Endothelial cell of umbilical vein (primary cell): ENCODE measurements around the gene NWD2. TPM values are rescaled to one million over a fixed set of nuclear protein-coding genes. Genes with fewer than 3 reads are reported as not detected.

Source experiments
- BruUV-seq: library from RNA; stranded (reverse); fragments of 400-500 nt; replicated peaks from 2 replicates; lab custom pipeline; 2021; lab: Mats Ljungman, UMichigan
- CTCF ChIA-PET: fragments of 300-600, 350-600 bp; sonication (Branson Sonifier 250); formaldehyde crosslinking; loops from one replicate; lab custom pipeline; 2021; ENCODE audit warnings: antibody characterized with exemption, inconsistent platforms; lab: Charles Lee
- POLR2A ChIA-PET: fragments of 300-600, 350-600 bp; sonication (Branson Sonifier 250); formaldehyde crosslinking; loops from one replicate; lab custom pipeline; 2021; ENCODE audit warnings: antibody characterized with exemption, inconsistent platforms; lab: Charles Lee
- DNase-seq: peaks from one replicate; pipeline ENCODE4 v3.0.0-alpha.2; 2011; ENCODE audit warnings: low read depth, low spot score
- FAIRE-seq: peaks from 2 replicates; lab custom pipeline; 2011; peaks lifted over from hg19 to GRCh38; lab: Jason Lieb, UNC
- H2AFZ ChIP-seq: 2 replicates; pipeline ENCODE4 v1.6.0; 2012; ENCODE audit warnings: low read depth, low read length, control low read depth, inconsistent platforms
- H3K27ac ChIP-seq: 2 replicates; pipeline ENCODE4 v1.5.1; 2011; ENCODE audit warnings: low read depth, mild to moderate bottlenecking, control low read depth, low read length, moderate library complexity; ENCODE audit not compliant: insufficient read depth
- H3K27me3 ChIP-seq, 2 experiments: 2 replicates each; pipeline versions ENCODE4 v1.6.0 to v1.6.1; 2011; ENCODE audit warnings: low read length in 2 of 2, mixed read lengths in 1 of 2; ENCODE audit not compliant: control insufficient read depth in 2 of 2, insufficient read depth in 2 of 2
- H3K36me3 ChIP-seq, 2 experiments: 2 replicates in 1 of 2; 3 replicates in 1 of 2; pipeline ENCODE4 v1.5.1; 2011; ENCODE audit warnings: low read length in 2 of 2, mild to moderate bottlenecking in 1 of 2, moderate library complexity in 1 of 2; ENCODE audit not compliant: control insufficient read depth in 2 of 2, insufficient read depth in 2 of 2; ENCODE audit errors: extremely low read depth in 1 of 2
- H3K4me1 ChIP-seq: 3 replicates; pipeline ENCODE4 v1.5.1; 2011; ENCODE audit warnings: mild to moderate bottlenecking, low read length; ENCODE audit not compliant: control insufficient read depth, insufficient read depth; ENCODE audit errors: extremely low read depth
- H3K4me2 ChIP-seq: 2 replicates; pipeline ENCODE4 v1.6.1; 2011; ENCODE audit warnings: low read length, control low read depth, mixed read lengths; ENCODE audit not compliant: insufficient read depth
- H3K4me3 ChIP-seq, 3 experiments: fragments of 200-600 bp in 1 of 3; sonication (generic), shearing (Covaris generic) in 1 of 3; replicated peaks in 1 of 3; 2 replicates each; pipeline ENCODE4 v1.5.1; 2011 to 2016; ENCODE audit warnings: control low read depth in 3 of 3, low read length in 3 of 3, mild to moderate bottlenecking in 2 of 3, inconsistent platforms in 1 of 3, low read depth in 1 of 3, moderate library complexity in 1 of 3; ENCODE audit not compliant: insufficient read depth in 1 of 3
- H3K79me2 ChIP-seq: 2 replicates; pipeline ENCODE4 v1.6.0; 2012; ENCODE audit warnings: low read length, inconsistent platforms; ENCODE audit not compliant: control insufficient read depth, insufficient read depth
- H3K9ac ChIP-seq: replicated peaks from 2 replicates; pipeline ENCODE3; 2011; ENCODE audit warnings: low read length, control low read depth; ENCODE audit not compliant: insufficient read depth; ENCODE audit errors: extremely low read depth
- H3K9me1 ChIP-seq: replicated peaks from 3 replicates; pipeline ENCODE4 v1.6.0; 2011; ENCODE audit warnings: mild to moderate bottlenecking, low read length; ENCODE audit not compliant: control insufficient read depth, insufficient read depth; ENCODE audit errors: extremely low read depth
- H3K9me3 ChIP-seq: replicated peaks from 2 replicates; pipeline ENCODE4 v1.5.1; 2012; ENCODE audit warnings: low read length, inconsistent platforms; ENCODE audit not compliant: control insufficient read depth, insufficient read depth
- H4K20me1 ChIP-seq: replicated peaks from 2 replicates; pipeline ENCODE3; 2011; ENCODE audit warnings: mild to moderate bottlenecking, low read length; ENCODE audit not compliant: control insufficient read depth, insufficient read depth; ENCODE audit errors: extremely low read depth
- CTCF ChIP-seq, 2 donors: IDR thresholded peaks; 1 replicate in 1 of 2; 2 replicates in 1 of 2; pipeline ENCODE4 v1.5.1; 2011; ENCODE audit warnings: low read length in 2 of 2, mild to moderate bottlenecking in 2 of 2, moderate library complexity in 2 of 2, control low read depth in 1 of 2, inconsistent platforms in 1 of 2, low read depth in 1 of 2; ENCODE audit not compliant: insufficient read depth in 1 of 2; ENCODE audit errors: extremely low read depth in 1 of 2
- EZH2 ChIP-seq: IDR thresholded peaks from 2 replicates; pipeline ENCODE4 v1.6.1; 2012; ENCODE audit warnings: borderline replicate concordance, low read depth, mild to moderate bottlenecking, moderate library complexity, low read length, inconsistent platforms; ENCODE audit not compliant: severe bottlenecking
- FOS ChIP-seq: IDR thresholded peaks from 2 replicates; pipeline ENCODE4 v1.6.1; 2011; ENCODE audit warnings: mild to moderate bottlenecking, low read length, moderate library complexity, borderline replicate concordance; ENCODE audit not compliant: insufficient read depth
- GATA2 ChIP-seq: IDR thresholded peaks from 2 replicates; pipeline ENCODE4 v1.7.0; 2011; ENCODE audit warnings: low read depth, mild to moderate bottlenecking, moderate library complexity, mixed read lengths, low read length; ENCODE audit not compliant: insufficient read length, insufficient read depth
- JUN ChIP-seq: IDR thresholded peaks from 2 replicates; pipeline ENCODE4 v1.6.1; 2011; ENCODE audit warnings: borderline replicate concordance, low read depth; ENCODE audit not compliant: insufficient read length, insufficient read depth
- MAX ChIP-seq: IDR thresholded peaks from 2 replicates; pipeline ENCODE4 v1.6.1; 2011; ENCODE audit not compliant: insufficient read depth, insufficient read length
- MYC ChIP-seq: IDR thresholded peaks from one replicate; pipeline ENCODE4 v1.6.1; 2011; ENCODE audit warnings: mild to moderate bottlenecking, low read depth, low read length
- POLR2A ChIP-seq: IDR thresholded peaks from 2 replicates; pipeline ENCODE4 v1.6.1; 2012; ENCODE audit warnings: low read depth, mild to moderate bottlenecking, control low read depth, low read length
- POLR2AphosphoS5 ChIP-seq: IDR thresholded peaks from 2 replicates; pipeline ENCODE4 v1.6.1; 2012; ENCODE audit warnings: low read depth, mild to moderate bottlenecking, control low read depth, low read length, moderate library complexity; ENCODE audit not compliant: insufficient read depth
- dilution Hi-C: fragments of 300-500 bp; cut with MboI; formaldehyde crosslinking; loops from one replicate; pipeline ENCODE4 v1.15.0; 2019; ENCODE audit warnings: low sequenced_read_pairs; ENCODE audit not compliant: extremely low pct_ligation_motif_present
- intact Hi-C: fragments of 100-400 bp; cut with micrococcal nuclease; formaldehyde crosslinking; loops from one replicate; pipeline ENCODE4 v1.10.0; 2022
- polyA plus RNA-seq, 4 experiments: library from polyadenylated mRNA; depleted of rRNA in 3 of 4; stranded (reverse) in 3 of 4; unstranded in 1 of 4; fragments of >200 nt; gene quantifications; 2 replicates each; pipeline versions ENCODE4 v1.2.1 to v1.2.3, GENCODE V29; 2011 to 2012; ENCODE audit warnings: missing spikeins in 1 of 4
- total RNA-seq: library from RNA; stranded (reverse); gene quantifications from 2 replicates; pipeline ENCODE4 v1.2.3, GENCODE V29; 2021

The NWD2 gene
- total and polyA plus RNA-seq, 2 donors (not counting 3 experiments of a cell fraction or from before 2014, with no cell fraction given) = not detected

GRCh38 chr4:37268319-37268718, 23.8 kb downstream of the NWD2 start:
- Histone ChIP-seq H3K9me3 (no peaks in the 10 kb centered on the region), H3K27me3 (no peaks in the 10 kb centered on the region), H2AFZ (no peak overlapping the region), H3K36me3 (no peaks in the 10 kb centered on the region), H3K4me1 (no peaks in the 10 kb centered on the region), H3K9me1 (no peaks in the 10 kb centered on the region), H3K9ac (no peak overlapping the region), H4K20me1 (no peaks in the 10 kb centered on the region), H3K4me3 (no peak overlapping the region), H3K27ac (no peak overlapping the region), H3K4me2 (no peak overlapping the region), H3K79me2 (no peaks in the 10 kb centered on the region)
- intact Hi-C loops = no loop called here
- DNase-seq = no peak
- ChIA-PET POLR2A (no interaction called here), CTCF (no interaction called here)
- dilution Hi-C loops = no loop called here
- no peak for FAIRE-seq
- no TSS peak for BruUV-seq
- TF ChIP-seq GATA2 = no peak
- no peak for TF ChIP-seq EZH2
- no peak for TF ChIP-seq MYC
- TF ChIP-seq POLR2AphosphoS5 = no peak
- no peak for TF ChIP-seq FOS
- no peak for TF ChIP-seq JUN
- no peak for TF ChIP-seq POLR2A
- TF ChIP-seq CTCF (IDR thresholded peaks at IDR 0.05; ENCODE audit: extremely low read depth in 1 of 2, insufficient read depth in 1 of 2, low read depth in 1 of 2, low read length in 2 of 2) = no peak
- TF ChIP-seq MAX = no peak
